Measurements from ENCODE around the gene PDYN. TPM values are rescaled to one million over a fixed set of nuclear protein-coding genes. Genes with fewer than 3 reads are reported as not detected.

Gene PDYN
- total RNA-seq, 2 experiments from 2014 or later = not detected

- no peaks in the 10 kb centered on the region for H3K36me3 Mint-ChIP-seq
- H3K9me3 Mint-ChIP-seq = no peaks in the 10 kb centered on the region
- H3K27ac Mint-ChIP-seq = no peak overlapping the region
- H3K27me3 Mint-ChIP-seq = peaks cover 26% of the 10 kb centered on the region
- no peaks in the 10 kb centered on the region for H3K4me1 Mint-ChIP-seq
- no peak for ATAC-seq (ENCODE audit: low read depth)
- no peak for DNase-seq
- no peak overlapping the region for H3K4me3 Mint-ChIP-seq
- POLR2A ChIA-PET = no interaction called here
These were observed 14.6 kb downstream of the PDYN start for GRCh38 chr20:1979106-1979778.

GRCh38 chr20:1975291-1975690 lies 18.6 kb downstream of the PDYN start:
- DNase-seq (no peak), ATAC-seq (ENCODE audit: low read depth) (no peak)
- Mint-ChIP-seq H3K4me3 (no peak overlapping the region), H3K4me1 (no peaks in the 10 kb centered on the region), H3K9me3 (no peaks in the 10 kb centered on the region), H3K36me3 (no peaks in the 10 kb centered on the region), H3K27me3 (peaks cover 24% of the 10 kb centered on the region), H3K27ac (no peak overlapping the region)
- POLR2A ChIA-PET = no interaction called here

- DNase-seq (no peak), ATAC-seq (ENCODE audit: low read depth) (no peak)
- Mint-ChIP-seq H3K9me3 (no peaks in the 10 kb centered on the region), H3K4me1 (no peaks in the 10 kb centered on the region), H3K36me3 (no peaks in the 10 kb centered on the region), H3K27ac (no peak overlapping the region), H3K27me3 (peaks cover 22% of the 10 kb centered on the region), H3K4me3 (no peak overlapping the region)
- POLR2A ChIA-PET = no interaction called here
These were observed 20.0 kb downstream of the PDYN start for GRCh38 chr20:1973601-1974440.

GRCh38 chr20:1971893-1972586 lies 21.8 kb downstream of the PDYN start:
- DNase-seq (no peak), ATAC-seq (ENCODE audit: low read depth) (no peak)
- POLR2A ChIA-PET = no interaction called here
- no peak overlapping the region for H3K27ac Mint-ChIP-seq
- H3K27me3 Mint-ChIP-seq = peaks cover 12% of the 10 kb centered on the region
- H3K9me3 Mint-ChIP-seq = no peaks in the 10 kb centered on the region
- H3K36me3 Mint-ChIP-seq = no peaks in the 10 kb centered on the region
- H3K4me1 Mint-ChIP-seq = no peaks in the 10 kb centered on the region
- no peak overlapping the region for H3K4me3 Mint-ChIP-seq

- no peak for DNase-seq
- Mint-ChIP-seq H3K36me3 (no peaks in the 10 kb centered on the region), H3K9me3 (no peaks in the 10 kb centered on the region), H3K4me3 (no peak overlapping the region), H3K27me3 (peaks cover 12% of the 10 kb centered on the region), H3K27ac (no peak overlapping the region), H3K4me1 (peaks cover 11% of the 10 kb centered on the region)
- POLR2A ChIA-PET = no interaction called here
- ATAC-seq (ENCODE audit: low read depth) = no peak
These were observed 24.9 kb downstream of the PDYN start for GRCh38 chr20:1968964-1969363.

GRCh38 chr20:1965520-1966351 lies 28.1 kb downstream of the PDYN start:
- DNase-seq = peak; percentile 84
- H3K4me3 Mint-ChIP-seq = peak overlapping the region; percentile 65
- ATAC-seq (ENCODE audit: low read depth) = peak; percentile 73
- no peaks in the 10 kb centered on the region for H3K36me3 Mint-ChIP-seq
- H3K27ac Mint-ChIP-seq = no peak overlapping the region
- POLR2A ChIA-PET = no interaction called here
- no peaks in the 10 kb centered on the region for H3K9me3 Mint-ChIP-seq
- H3K27me3 Mint-ChIP-seq = peaks cover 30% of the 10 kb centered on the region
- peaks cover 11% of the 10 kb centered on the region for H3K4me1 Mint-ChIP-seq

- Mint-ChIP-seq H3K27me3 (peaks cover 39% of the 10 kb centered on the region), H3K36me3 (no peaks in the 10 kb centered on the region), H3K4me3 (peak overlapping the region; percentile 65), H3K4me1 (peaks cover 11% of the 10 kb centered on the region), H3K9me3 (no peaks in the 10 kb centered on the region), H3K27ac (no peak overlapping the region)
- POLR2A ChIA-PET = no interaction called here
- DNase-seq = no peak
- no peak for ATAC-seq (ENCODE audit: low read depth)
These were observed 29.0 kb downstream of the PDYN start for GRCh38 chr20:1964659-1965405.

- H3K27ac Mint-ChIP-seq = no peak overlapping the region
- H3K27me3 Mint-ChIP-seq = peaks cover 43% of the 10 kb centered on the region
- H3K4me1 Mint-ChIP-seq = peaks cover 11% of the 10 kb centered on the region
- DNase-seq (no peak), ATAC-seq (ENCODE audit: low read depth) (no peak)
- no peak overlapping the region for H3K4me3 Mint-ChIP-seq
- POLR2A ChIA-PET = no interaction called here
- no peaks in the 10 kb centered on the region for H3K9me3 Mint-ChIP-seq
- H3K36me3 Mint-ChIP-seq = no peaks in the 10 kb centered on the region
These were observed 29.8 kb downstream of the PDYN start for GRCh38 chr20:1964061-1964460.

GRCh38 chr20:1961374-1961773 lies 32.5 kb downstream of the PDYN start:
- H3K9me3 Mint-ChIP-seq = no peaks in the 10 kb centered on the region
- POLR2A ChIA-PET = no interaction called here
- no peak overlapping the region for H3K4me3 Mint-ChIP-seq
- H3K36me3 Mint-ChIP-seq = no peaks in the 10 kb centered on the region
- peaks cover 49% of the 10 kb centered on the region for H3K27me3 Mint-ChIP-seq
- ATAC-seq (ENCODE audit: low read depth) = no peak
- H3K4me1 Mint-ChIP-seq = peaks cover 11% of the 10 kb centered on the region
- H3K27ac Mint-ChIP-seq = no peak overlapping the region
- no peak for DNase-seq

GRCh38 chr20:1959156-1959555 lies 34.7 kb downstream of the PDYN start:
- no peaks in the 10 kb centered on the region for H3K4me1 Mint-ChIP-seq
- H3K36me3 Mint-ChIP-seq = no peaks in the 10 kb centered on the region
- no peak for ATAC-seq (ENCODE audit: low read depth)
- H3K27me3 Mint-ChIP-seq = peaks cover 49% of the 10 kb centered on the region
- no peaks in the 10 kb centered on the region for H3K9me3 Mint-ChIP-seq
- POLR2A ChIA-PET = no interaction called here
- no peak overlapping the region for H3K4me3 Mint-ChIP-seq
- no peak overlapping the region for H3K27ac Mint-ChIP-seq
- DNase-seq = no peak

GRCh38 chr20:1958426-1958825 lies 35.4 kb downstream of the PDYN start:
- no peaks in the 10 kb centered on the region for H3K9me3 Mint-ChIP-seq
- DNase-seq (no peak), ATAC-seq (ENCODE audit: low read depth) (no peak)
- H3K27ac Mint-ChIP-seq = no peak overlapping the region
- H3K36me3 Mint-ChIP-seq = no peaks in the 10 kb centered on the region
- no peak overlapping the region for H3K4me3 Mint-ChIP-seq
- peaks cover 43% of the 10 kb centered on the region for H3K27me3 Mint-ChIP-seq
- POLR2A ChIA-PET = no interaction called here
- no peaks in the 10 kb centered on the region for H3K4me1 Mint-ChIP-seq

- H3K4me1 Mint-ChIP-seq = no peaks in the 10 kb centered on the region
- no peaks in the 10 kb centered on the region for H3K36me3 Mint-ChIP-seq
- no peak overlapping the region for H3K27ac Mint-ChIP-seq
- POLR2A ChIA-PET = no interaction called here
- H3K27me3 Mint-ChIP-seq = peaks cover 31% of the 10 kb centered on the region
- ATAC-seq (ENCODE audit: low read depth) (no peak), DNase-seq (no peak)
- H3K4me3 Mint-ChIP-seq = no peak overlapping the region
- no peaks in the 10 kb centered on the region for H3K9me3 Mint-ChIP-seq
These were observed 38.6 kb downstream of the PDYN start for GRCh38 chr20:1955217-1955616.

GRCh38 chr20:1953621-1954020 lies 40.2 kb downstream of the PDYN start:
- POLR2A ChIA-PET = no interaction called here
- DNase-seq (no peak), ATAC-seq (ENCODE audit: low read depth) (no peak)
- H3K4me3 Mint-ChIP-seq = no peak overlapping the region
- H3K9me3 Mint-ChIP-seq = no peaks in the 10 kb centered on the region
- H3K27ac Mint-ChIP-seq = no peak overlapping the region
- H3K27me3 Mint-ChIP-seq = peaks cover 25% of the 10 kb centered on the region
- H3K36me3 Mint-ChIP-seq = no peaks in the 10 kb centered on the region
- no peaks in the 10 kb centered on the region for H3K4me1 Mint-ChIP-seq

Data from activated naive CD8-positive, alpha-beta T cell treated with anti-CD3 and anti-CD28 coated beads, Interleukin-2, amount 10 ng/mL, durations not matched to agents 7 days and 5 days (primary cell).